GM21619 (cell line): ENCODE data around the gene GSE1.

ENCODE experiments used
- ATAC-seq: cut with Tn5 transposase; IDR thresholded peaks from one replicate; pipeline ENCODE4 v1.9.1; 2021; ENCODE audit not compliant: unreplicated experiment

GSE1 gene

DNA sequence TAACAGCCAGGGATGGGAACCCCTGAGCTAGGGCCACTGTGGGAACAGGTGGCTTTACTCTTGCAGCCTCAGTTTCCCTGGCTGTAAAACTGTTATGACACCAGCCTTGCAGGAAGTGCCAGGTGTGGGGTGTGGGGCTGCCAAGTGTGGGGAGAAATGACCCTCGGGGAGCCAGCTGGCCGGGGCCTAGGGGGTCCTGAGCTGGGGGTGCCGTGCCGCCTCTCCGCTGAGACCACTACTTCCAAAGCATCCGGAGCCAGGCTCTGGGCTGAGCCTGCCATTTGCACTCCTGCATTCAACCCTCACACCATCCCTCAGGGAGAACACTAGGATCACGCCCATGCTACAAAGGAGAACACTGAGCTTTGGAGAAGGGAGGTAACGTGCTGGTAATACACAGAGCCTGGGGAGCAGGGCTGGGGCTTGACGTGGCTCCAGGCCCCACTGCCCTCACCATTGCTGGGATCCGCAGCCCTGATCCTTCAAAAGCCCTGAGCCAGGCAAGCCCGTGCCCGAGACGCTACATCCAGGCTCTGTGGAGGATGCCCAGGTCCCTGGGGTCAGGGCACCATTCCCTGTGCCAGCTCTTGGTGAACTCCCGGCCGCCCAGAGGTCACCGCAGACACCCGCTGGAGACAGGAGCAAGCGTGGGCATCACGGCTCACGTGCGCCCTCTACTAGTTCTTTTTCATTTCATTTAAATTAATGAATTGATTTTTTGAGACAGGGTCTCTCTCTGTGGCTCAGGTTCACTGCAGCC, 104.5 kb downstream of the GSE1 start:
- no peak for ATAC-seq

DNA sequence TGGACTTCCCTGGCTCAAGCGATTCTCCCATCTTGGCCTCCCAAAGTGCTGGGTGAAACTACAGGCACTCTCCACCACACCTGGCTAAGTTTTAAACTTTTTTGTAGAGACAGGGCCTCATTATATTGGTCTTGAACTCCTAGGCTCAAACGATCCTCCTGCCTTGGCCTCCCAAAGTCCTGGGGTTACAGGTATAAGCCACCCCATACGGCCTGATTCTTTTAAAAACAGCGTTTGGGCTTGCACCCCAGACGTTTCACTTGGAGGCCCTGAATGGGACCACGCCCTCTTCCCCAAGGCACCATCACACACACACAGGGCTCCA, 105.0 kb downstream of the GSE1 start:
- ATAC-seq, result no peak

DNA sequence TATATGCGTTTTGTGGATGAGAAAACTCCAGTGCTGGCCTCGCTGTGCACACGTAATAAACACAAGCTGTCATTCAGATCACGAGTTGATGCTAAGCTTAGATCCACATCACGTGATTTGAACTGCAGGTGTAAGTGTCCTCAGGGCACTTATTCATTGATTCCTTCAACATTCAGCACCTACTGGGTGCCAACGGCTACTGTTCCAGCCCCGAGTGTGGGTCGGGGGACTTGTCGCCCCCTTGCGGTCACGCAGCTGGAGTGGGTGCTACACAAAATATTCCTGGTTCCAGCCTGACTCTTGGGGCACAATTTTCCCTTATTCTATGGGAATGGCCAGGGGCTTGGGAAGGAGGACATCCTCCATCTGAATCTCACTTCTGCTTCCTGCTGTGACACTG, 105.6 kb downstream of the GSE1 start:
- ATAC-seq, result no peak

DNA sequence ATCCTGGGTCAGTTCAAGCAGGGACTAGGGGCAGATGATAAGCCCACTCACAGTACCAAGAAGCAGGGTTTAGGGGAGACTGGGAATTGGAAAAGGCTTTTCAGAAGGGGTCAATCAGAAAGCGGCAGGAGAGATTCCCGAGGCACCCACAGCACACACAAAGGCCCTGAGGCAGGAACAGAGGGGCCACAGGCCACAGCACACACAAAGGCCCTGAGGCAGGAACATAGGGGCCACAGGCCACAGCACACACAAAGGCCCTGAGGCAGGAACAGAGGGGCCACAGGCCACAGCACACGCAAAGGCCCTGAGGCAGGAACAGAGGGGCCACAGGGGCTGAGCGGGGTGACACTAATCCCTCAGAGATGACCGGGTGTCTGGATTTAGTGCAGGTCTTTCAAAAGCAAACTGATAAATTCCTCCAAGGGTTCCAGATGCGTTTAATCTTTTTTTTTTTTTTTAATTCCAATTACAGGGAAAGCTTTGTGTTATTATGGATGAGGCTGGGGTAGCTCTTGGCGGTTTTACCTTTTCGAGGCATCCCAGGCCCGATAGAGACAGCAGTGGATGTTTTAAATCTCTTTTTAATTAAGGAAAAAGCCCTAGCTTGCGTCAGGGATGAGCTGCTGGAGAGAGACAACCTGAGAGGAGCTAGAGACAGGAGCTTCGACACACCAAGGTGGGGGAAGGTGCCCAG, 106.6 kb downstream of the GSE1 start:
- no peak for ATAC-seq

DNA sequence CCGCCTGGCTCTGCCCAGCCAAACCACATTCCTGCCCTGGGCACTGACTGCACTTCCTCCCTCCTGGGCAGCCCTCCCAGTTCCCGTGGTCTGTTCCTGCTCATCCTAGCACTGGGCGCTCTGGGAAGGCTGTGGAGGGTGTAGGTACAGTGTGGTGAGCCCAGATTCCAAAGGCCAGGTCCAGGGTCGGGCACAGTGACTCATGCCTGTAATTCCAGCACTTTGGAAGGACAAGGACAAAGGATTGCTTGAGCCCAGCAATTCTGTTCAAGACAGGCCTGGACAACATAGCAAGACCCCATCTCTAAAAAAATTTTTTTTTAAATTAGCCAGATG, 107.1 kb downstream of the GSE1 start:
- no peak for ATAC-seq

DNA sequence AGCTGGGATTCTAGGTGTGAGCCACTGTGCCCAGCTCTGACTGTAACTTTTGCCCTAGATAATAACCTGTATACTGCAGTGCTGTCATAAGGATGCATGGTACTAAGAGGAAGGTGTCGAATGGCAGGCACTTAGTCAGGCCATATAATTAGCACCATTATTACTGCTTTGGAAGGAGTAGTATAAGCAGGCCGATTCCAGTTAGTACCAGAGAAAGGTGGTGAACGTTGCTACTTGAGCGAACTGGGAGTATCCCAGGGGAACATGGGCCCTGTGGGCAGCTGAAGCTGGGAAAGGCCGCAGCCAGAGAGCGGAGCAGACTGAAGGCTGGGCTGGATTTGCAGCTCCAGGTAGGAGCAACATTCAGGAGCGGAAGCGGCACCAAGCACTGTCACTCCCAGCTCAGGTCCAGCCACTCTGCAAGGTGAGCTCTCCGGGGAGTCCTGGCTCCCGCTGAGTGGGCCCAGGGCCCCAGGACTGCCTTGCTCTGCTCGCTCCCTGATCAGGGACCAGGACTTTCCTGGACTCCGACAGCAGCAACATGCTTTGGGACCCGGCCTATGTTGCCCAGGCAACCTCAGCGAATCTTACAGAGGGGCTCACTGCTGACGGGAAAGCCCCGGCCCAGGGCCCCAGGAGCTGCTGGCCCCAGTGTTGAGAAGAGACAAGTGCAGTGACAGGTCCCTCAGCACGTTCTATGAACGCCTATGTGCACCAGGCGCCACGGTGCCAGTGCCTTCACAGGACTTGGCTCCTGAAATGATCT, 109.2 kb downstream of the GSE1 start:
- no peak for ATAC-seq

DNA sequence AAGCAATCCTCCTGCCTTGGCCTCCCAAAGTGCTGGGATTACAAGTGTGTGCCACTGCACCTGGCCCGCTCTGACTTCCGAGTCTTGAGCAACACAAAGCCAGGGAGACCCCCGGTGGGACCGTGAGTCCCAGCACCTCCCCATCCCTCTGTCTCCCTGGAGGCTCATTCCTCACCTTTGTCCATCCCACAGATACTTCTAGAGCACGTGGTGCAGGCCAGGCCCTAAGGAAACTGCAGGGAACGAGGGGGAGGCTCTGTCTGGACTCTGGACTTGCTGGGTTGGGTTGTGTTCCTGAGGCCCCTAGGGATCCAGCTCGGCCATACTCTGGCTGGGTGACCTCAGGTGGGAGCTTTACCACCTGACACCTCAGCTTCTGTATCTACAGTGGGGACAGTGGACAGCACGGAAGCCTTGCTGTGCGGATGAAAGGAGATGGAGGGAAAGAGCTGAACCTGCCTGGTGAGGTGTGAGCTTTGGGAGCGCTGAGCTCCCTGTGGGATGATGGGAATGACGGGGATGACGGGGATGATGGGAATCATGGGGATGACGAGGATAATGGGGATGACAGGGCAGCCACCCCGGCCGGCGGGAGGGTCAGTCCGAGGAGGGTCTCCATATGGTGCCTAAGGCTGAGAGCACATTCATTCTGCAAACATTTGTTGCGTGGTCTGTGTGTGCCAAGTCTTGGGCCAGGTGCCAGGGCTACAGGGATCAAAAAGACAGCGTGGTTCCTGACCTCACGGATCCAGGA, 111.2 kb downstream of the GSE1 start:
- ATAC-seq, result no peak

DNA sequence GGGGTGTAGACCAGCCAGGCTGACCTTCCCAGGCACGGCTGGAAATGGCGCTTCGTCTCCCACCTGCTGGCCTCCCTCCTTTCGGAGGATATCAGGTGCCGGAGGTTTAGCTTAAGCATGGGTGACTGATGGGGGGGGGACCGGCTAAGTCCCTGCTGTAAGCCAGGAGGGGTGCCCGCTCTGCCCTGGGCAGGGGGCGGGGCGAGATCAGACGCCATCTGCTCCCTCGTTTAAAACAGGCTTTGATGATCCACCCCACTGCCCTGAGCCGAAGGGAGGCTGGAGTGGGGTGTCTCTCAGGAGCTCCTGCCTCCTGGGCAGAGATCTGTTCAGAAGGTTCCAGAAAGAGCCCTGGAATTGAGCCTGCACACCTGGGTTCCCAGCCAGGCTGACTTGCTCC, 111.8 kb downstream of the GSE1 start:
- ATAC-seq, result no peak
